ENCODE results near the gene ST6GALNAC6. TPM values are rescaled to one million over a fixed set of nuclear protein-coding genes. Genes with fewer than 3 reads are reported as not detected.
"Not testable (repeated sequence)": the region's sequence is repeated elsewhere in the genome, so short reads cannot be mapped to it uniquely, and the experiment has no call there.

The ST6GALNAC6 gene
- total RNA-seq, 2 experiments from 2014 or later = 36.9 to 38.8 TPM

DNA sequence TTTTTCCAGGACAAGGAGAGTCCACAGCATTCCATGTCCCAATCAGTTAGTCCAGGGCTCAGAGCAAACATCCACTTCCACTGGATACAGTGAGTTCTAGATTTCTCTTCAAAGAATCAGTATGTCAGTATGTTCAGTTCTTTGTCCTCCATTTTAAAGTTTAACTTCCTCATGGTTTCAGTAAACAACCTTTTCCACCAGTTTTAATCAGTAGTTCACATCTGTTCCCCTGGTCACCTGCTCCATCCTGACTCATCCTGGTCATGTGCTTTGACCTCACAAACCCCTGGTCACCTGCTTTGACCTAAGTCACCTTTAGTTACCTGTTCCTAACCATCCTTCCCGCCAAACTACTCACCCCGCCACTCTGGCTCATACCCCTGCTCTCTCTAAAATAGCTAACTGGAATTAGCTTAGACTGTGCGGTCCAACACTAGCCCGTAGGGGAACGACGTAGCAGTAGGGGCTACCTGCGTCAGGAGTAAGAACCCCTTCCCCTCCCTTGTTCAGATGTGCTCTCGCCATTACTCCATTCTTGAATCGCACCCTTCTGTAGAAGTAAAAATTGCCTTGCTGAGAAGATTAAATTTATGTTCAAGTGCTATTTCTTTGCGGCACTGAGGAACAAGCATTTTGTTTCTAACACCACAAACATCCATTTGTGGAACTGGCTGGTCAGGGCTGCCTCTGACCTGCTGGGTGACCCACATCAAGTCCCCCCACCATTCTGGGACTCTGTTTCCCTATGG is 50.5 kb downstream of the ST6GALNAC6 start:
- Mint-ChIP-seq H3K4me1 (ENCODE audit: low read depth) (peaks cover 12% of the 10 kb centered on the region), H3K4me3 (no peak overlapping the region), H3K27ac (no peak overlapping the region), H3K9me3 (peaks cover 12% of the 10 kb centered on the region), H3K27me3 (no peaks in the 10 kb centered on the region), H3K36me3 (ENCODE audit: low read depth) (peaks cover 22% of the 10 kb centered on the region)
- ChIA-PET CTCF (no interaction called here), POLR2A (no interaction called here)
- DNase-seq = no peak
- ATAC-seq = no peak
- TF ChIP-seq, protein P1, sequence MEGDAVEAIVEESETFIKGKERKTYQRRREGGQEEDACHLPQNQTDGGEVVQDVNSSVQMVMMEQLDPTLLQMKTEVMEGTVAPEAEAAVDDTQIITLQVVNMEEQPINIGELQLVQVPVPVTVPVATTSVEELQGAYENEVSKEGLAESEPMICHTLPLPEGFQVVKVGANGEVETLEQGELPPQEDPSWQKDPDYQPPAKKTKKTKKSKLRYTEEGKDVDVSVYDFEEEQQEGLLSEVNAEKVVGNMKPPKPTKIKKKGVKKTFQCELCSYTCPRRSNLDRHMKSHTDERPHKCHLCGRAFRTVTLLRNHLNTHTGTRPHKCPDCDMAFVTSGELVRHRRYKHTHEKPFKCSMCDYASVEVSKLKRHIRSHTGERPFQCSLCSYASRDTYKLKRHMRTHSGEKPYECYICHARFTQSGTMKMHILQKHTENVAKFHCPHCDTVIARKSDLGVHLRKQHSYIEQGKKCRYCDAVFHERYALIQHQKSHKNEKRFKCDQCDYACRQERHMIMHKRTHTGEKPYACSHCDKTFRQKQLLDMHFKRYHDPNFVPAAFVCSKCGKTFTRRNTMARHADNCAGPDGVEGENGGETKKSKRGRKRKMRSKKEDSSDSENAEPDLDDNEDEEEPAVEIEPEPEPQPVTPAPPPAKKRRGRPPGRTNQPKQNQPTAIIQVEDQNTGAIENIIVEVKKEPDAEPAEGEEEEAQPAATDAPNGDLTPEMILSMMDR (IDR thresholded peaks at IDR 0.05) = no peak
- intact Hi-C loops (cut with micrococcal nuclease) = no loop called here

DNA sequence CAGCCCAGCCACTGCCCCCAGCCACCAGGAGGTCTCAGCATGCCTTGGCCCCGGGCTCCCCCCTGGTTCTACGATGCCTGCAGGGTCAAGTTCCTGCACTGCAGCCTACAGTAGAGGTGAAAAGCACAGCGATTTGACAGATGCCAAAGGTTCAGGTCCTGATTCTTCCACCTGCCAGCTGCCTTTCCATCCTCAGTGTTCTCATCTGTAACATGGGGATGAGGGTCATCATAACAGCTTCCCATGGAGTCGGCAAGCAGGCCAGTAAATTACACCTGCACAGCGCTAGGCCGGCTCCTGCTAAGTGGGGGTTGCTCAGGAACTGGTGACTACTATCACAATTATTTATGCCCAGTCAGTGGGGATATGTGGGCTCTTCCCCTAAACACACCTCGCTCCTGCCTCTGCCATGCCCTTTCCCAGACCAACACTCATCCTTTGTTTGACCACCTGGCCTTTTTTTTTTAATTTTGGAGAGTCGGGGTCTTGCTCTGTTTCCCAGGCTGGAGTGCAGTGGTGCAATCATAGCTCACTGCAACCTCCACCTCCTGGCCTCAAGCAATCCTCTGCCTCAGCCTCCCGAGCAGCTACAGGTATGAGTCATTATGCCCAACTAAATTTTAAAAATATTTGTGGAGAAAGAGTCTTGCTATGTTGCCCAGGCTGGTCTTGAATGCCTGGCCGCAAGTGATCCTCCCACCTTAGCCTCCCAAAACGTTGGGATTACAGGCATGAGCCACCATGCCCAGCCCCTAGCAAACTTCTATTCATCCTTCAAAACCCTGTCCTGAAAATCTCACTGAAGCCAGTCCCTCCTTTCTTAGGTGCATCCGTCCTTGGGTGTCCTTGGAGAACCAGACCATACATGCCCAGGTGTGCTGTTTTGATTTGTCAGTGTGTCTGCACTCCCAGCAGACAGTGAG is 51.3 kb downstream of the ST6GALNAC6 start:
- ChIA-PET POLR2A (no interaction called here), CTCF (interaction anchor here (1.5 kb wide), 1 partner anchor 21 kb away, joined by 5 read pairs; no protein-coding TSS in a partner anchor)
- TF ChIP-seq, protein P1 (IDR thresholded peaks at IDR 0.05) = no peak
- Mint-ChIP-seq H3K27me3 (no peaks in the 10 kb centered on the region), H3K4me3 (no peak overlapping the region), H3K27ac (no peak overlapping the region), H3K36me3 (ENCODE audit: low read depth) (peaks cover 22% of the 10 kb centered on the region), H3K9me3 (peaks cover 12% of the 10 kb centered on the region), H3K4me1 (ENCODE audit: low read depth) (peaks cover 10% of the 10 kb centered on the region)
- intact Hi-C loops (cut with micrococcal nuclease) = no loop called here
- DNase-seq (no peak), ATAC-seq (no peak)

DNA sequence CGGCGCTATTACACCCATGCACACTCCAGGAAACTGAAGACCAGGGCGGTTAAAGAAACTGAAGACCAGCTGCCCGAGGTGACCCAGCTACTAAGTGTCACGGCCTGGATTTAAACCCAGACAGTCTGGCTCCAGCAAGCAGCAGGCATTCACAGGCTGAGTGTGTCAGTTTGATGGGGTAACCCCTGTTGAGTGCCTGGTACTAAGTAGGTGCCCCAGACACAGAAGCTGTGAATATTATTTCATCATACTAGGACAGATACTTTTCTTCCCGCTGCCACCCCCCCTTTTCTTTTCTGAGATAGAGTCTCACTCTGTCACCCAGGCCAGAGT is 52.3 kb downstream of the ST6GALNAC6 start:
- DNase-seq (no peak), ATAC-seq (no peak)
- ChIA-PET POLR2A (no interaction called here), CTCF (interaction anchor here (1.5 kb wide), 1 partner anchor 22 kb away, joined by 5 read pairs; no protein-coding TSS in a partner anchor)
- TF ChIP-seq, protein P1 (IDR thresholded peaks at IDR 0.05) = no peak
- peaks cover 3% of the 10 kb centered on the region for H3K4me1 Mint-ChIP-seq (ENCODE audit: low read depth)
- H3K27ac Mint-ChIP-seq = no peak overlapping the region
- no peaks in the 10 kb centered on the region for H3K27me3 Mint-ChIP-seq
- intact Hi-C loops (cut with micrococcal nuclease) = no loop called here
- H3K9me3 Mint-ChIP-seq = peaks cover 12% of the 10 kb centered on the region
- peaks cover 20% of the 10 kb centered on the region for H3K36me3 Mint-ChIP-seq (ENCODE audit: low read depth)
- no peak overlapping the region for H3K4me3 Mint-ChIP-seq

DNA sequence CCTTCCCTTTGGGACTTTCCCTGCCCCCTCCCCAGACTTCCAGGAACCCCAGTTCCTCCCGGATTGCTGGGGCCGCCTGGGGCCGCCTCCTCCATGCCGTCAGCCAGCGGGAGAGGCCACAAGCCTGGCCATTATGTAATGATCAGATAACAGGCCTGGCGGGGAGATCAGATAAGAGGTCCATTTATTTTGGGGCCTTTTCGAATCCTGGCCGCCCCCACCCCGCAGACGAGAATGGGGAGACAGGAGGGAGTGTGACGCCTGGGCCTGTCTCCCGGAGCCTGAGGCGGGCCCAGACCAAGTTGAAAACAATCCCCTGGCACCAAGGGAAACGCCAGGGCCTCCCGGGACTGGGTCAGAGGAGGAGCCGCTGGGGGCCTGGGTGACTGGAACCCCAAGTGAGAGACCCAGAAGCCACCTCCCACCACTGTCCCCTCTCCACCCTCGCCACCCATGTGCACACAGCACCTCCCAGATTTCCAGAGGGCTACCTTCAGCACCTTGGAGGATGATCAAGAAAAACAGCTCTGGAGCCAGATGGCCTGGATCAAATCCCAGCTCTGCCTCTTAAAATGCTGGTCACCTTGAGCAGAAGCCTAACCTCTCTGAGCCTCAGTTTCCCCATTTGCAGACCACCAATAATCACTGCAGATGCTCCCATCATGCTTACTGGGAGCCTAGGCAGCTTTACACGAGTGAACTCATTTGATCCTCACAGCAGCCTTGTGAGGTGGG is 52.8 kb downstream of the ST6GALNAC6 start:
- intact Hi-C loops (cut with micrococcal nuclease) = no loop called here
- CTCF ChIA-PET = interaction anchor here (1.0 to 1.5 kb wide), 2 partner anchors 23 kb away, joined by 3 to 5 read pairs; no protein-coding TSS in a partner anchor
- no peak overlapping the region for H3K4me3 Mint-ChIP-seq

DNA sequence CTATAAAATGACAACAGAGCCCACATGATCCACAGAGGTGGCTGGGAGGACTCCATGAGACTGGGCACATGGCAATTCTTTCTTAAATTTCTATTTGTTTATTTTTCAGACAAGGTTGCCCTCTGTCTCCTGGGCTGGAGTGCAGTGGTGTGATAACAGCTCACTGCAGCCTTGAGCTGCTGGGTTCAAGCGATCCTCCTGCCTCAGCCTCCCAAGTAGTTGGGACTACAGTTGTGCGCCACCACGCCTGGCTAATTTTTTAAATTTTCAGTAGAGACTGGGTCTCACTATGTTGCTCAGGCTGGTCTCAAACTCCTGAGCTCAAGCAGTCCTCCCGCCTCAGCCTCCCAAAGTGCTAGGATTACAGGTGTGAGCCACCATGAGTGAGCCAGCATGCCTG is 53.8 kb downstream of the ST6GALNAC6 start:
- H3K27me3 Mint-ChIP-seq; DNase-seq; H3K27ac Mint-ChIP-seq; ATAC-seq; H3K4me3 Mint-ChIP-seq; H3K4me1 Mint-ChIP-seq (ENCODE audit: low read depth); intact Hi-C loops (cut with micrococcal nuclease): not testable (repeated sequence)
- peaks cover 12% of the 10 kb centered on the region for H3K9me3 Mint-ChIP-seq
- ChIA-PET CTCF (interaction anchor here (1.0 kb wide), 1 partner anchor 24 kb away, joined by 3 read pairs; no protein-coding TSS in a partner anchor), POLR2A (interaction anchor here (0.6 kb wide), 1 partner anchor 90 kb away, joined by 3 read pairs; no protein-coding TSS in a partner anchor)
- peaks cover 16% of the 10 kb centered on the region for H3K36me3 Mint-ChIP-seq (ENCODE audit: low read depth)

More for the DNA sequence above, 52.8 kb downstream of the ST6GALNAC6 start:
- TF ChIP-seq, protein P1 (IDR thresholded peaks at IDR 0.05) = no peak
- POLR2A ChIA-PET = no interaction called here
- H3K9me3 Mint-ChIP-seq = peaks cover 12% of the 10 kb centered on the region
- no peaks in the 10 kb centered on the region for H3K4me1 Mint-ChIP-seq (ENCODE audit: low read depth)
- H3K27ac Mint-ChIP-seq = no peak overlapping the region
- DNase-seq (no peak), ATAC-seq (no peak)
- peaks cover 18% of the 10 kb centered on the region for H3K36me3 Mint-ChIP-seq (ENCODE audit: low read depth)
- no peaks in the 10 kb centered on the region for H3K27me3 Mint-ChIP-seq
